Activated T-cell treated with anti-CD3 and anti-CD28 coated beads, Interleukin-2, amount 50 U/mL, for 48 hours (primary cell): Measurements from ENCODE around the gene NCAN.
"Not testable (repeated sequence)": the region's sequence is repeated elsewhere in the genome, so short reads cannot be mapped to it uniquely, and the experiment has no call there.

Experiments
- DNase-seq, 2 experiments: peaks; one replicate each; pipeline ENCODE4 v3.0.0-alpha.2; 2020

NCAN gene

GRCh38 chr19:19226204-19226603 is 14.4 kb downstream of the NCAN start:
- DNase-seq, result no peak

GRCh38 chr19:19226663-19227062 is 14.9 kb downstream of the NCAN start:
- DNase-seq, result no peak

GRCh38 chr19:19227217-19227616 is 15.5 kb downstream of the NCAN start:
- DNase-seq, result no peak

GRCh38 chr19:19229701-19230100 is 17.9 kb downstream of the NCAN start:
- no peak for DNase-seq

GRCh38 chr19:19230999-19231398 is 19.2 kb downstream of the NCAN start:
- no peak for DNase-seq

GRCh38 chr19:19232261-19232721 is 20.5 kb downstream of the NCAN start:
- DNase-seq, result no peak

GRCh38 chr19:19234220-19234816 is 22.6 kb downstream of the NCAN start:
- DNase-seq, result no peak

GRCh38 chr19:19236173-19236572 is 24.4 kb downstream of the NCAN start:
- DNase-seq, result no peak

GRCh38 chr19:19238126-19238894 is 26.6 kb downstream of the NCAN start:
- no peak for DNase-seq

- no peak for DNase-seq
Observed at GRCh38 chr19:19239675-19240074, 27.9 kb downstream of the NCAN start.

- no peak for DNase-seq
Observed at GRCh38 chr19:19240476-19240875, 28.7 kb downstream of the NCAN start.

- no peak for DNase-seq
Observed at GRCh38 chr19:19250196-19250801, 38.5 kb downstream of the NCAN start.

GRCh38 chr19:19253409-19253808 is 41.7 kb downstream of the NCAN start:
- not testable (repeated sequence) for DNase-seq

- no peak for DNase-seq
Observed at GRCh38 chr19:19256072-19256969, 44.6 kb downstream of the NCAN start.

GRCh38 chr19:19257137-19257536 is 45.4 kb downstream of the NCAN start:
- DNase-seq, result no peak

- no peak for DNase-seq
Observed at GRCh38 chr19:19257836-19258588, 46.3 kb downstream of the NCAN start.

GRCh38 chr19:19258589-19259338 is 47.0 kb downstream of the NCAN start:
- DNase-seq, result no peak

- DNase-seq, result no peak
Observed at GRCh38 chr19:19259741-19260140, 48.0 kb downstream of the NCAN start.

GRCh38 chr19:19260417-19261214 is 48.9 kb downstream of the NCAN start:
- no peak for DNase-seq

- DNase-seq, result no peak
Observed at GRCh38 chr19:19261350-19262189, 49.8 kb downstream of the NCAN start.
